ENCODE measurements around the gene CBFA2T2. TPM values are rescaled to one million over a fixed set of nuclear protein-coding genes. Genes with fewer than 3 reads are reported as not detected.

The CBFA2T2 gene
- total and polyA plus RNA-seq, 2 donors from 2014 or later, result 5.5 to 17.3 TPM

DNA sequence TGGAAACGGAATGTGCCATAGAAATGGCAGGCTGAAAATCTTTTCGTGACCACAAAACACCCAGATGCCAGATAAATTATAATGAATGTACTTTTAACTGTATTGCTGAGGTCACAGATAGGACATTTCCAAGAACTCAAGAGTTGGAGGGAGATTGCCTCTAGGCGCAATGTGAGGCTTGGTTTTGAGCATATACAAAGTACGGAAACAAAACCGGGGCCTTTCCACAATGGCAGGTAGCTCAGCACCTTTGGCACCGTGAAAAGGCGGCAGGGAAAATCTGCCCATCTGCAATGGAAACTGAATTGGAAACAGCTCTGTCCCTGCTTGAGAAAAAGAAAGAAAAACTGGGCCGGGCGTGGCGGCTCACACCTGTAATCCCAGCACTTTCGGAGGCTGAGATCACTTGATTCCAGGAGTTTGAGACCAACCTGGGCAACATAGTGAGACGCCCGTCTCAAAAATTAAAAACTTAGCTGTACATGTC, 161.7 kb downstream of the CBFA2T2 start:
- H3K27me3 ChIP-seq (ENCODE audit: control insufficient read depth, insufficient read depth, low read length), result no peaks in the 10 kb centered on the region
- DNase-seq, result no peak
- intact Hi-C loops (cut with DNase I), result loop anchor here (10.0 kb wide), 1 partner anchor 197 kb away; no protein-coding TSS in a partner anchor
- no peaks in the 10 kb centered on the region for H3K36me3 ChIP-seq (ENCODE audit: control insufficient read depth in 2 of 3, insufficient read depth in 3 of 3, low read length in 3 of 3)
- no peak overlapping the region for H3K27ac ChIP-seq (ENCODE audit: low read depth in 2 of 2, low read length in 2 of 2)
- no peak overlapping the region for H3K9ac ChIP-seq (ENCODE audit: low read length in 3 of 3)
- FAIRE-seq, result no peak
- H3K4me3 ChIP-seq (ENCODE audit: low read length in 3 of 3), result no peak overlapping the region
- no peaks in the 10 kb centered on the region for H3K9me3 ChIP-seq (ENCODE audit: control insufficient read depth in 2 of 3, insufficient read depth in 1 of 3, low read length in 3 of 3)
- TF ChIP-seq CTCF (IDR thresholded peaks at IDR 0.05; ENCODE audit: borderline replicate concordance, extremely low read depth, insufficient read depth), result no peak
- peaks cover 5 to 25% (median 20%) of the 10 kb centered on the region in 3 donors for H3K4me1 ChIP-seq (ENCODE audit: control insufficient read depth in 2 of 3, insufficient read depth in 2 of 3, low read depth in 1 of 3, low read length in 3 of 3)

DNA sequence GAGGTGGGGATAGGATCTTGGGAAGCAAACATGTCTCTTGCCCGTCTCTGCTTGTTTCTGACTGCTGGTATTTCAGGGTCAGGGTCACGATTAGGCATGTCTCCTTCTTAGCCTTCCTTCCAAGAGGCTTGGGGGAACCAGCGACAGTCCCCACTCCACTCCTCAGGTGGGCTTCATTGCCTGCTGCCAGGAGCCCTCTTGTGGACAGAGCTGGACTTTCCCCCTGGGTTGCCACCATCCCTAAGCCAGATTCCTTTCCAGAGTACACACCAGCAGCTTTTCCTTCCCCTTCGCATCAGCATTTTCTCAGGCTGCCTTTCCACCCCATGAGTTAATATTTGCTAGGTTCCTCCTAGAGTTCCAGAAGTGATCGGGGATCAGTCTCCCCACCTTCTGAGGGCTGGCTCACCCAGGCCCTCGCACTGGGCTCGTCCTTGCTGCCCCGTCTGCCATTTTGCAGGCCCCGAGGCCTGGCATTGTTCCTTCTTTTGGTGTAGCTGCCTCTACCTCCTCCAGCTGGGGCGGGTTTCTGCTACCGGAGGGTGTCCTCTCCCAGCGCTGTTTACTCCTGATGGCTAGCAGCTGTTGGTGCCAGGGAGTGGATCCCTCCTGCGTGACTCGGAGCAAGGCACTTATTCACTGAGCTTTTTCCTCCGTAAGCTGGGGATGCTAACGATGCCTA, 163.5 kb downstream of the CBFA2T2 start:
- Histone ChIP-seq H3K36me3 (ENCODE audit: control insufficient read depth in 2 of 3, insufficient read depth in 3 of 3, low read length in 3 of 3) (no peaks in the 10 kb centered on the region), H3K9ac (ENCODE audit: low read length in 3 of 3) (peak overlapping the region in 1 of 3 donors; percentile 67), H3K9me3 (ENCODE audit: control insufficient read depth in 2 of 3, insufficient read depth in 1 of 3, low read length in 3 of 3) (no peaks in the 10 kb centered on the region), H3K27ac (ENCODE audit: low read depth in 2 of 2, low read length in 2 of 2) (peak overlapping the region; percentile 57 to 62), H3K4me1 (ENCODE audit: control insufficient read depth in 2 of 3, insufficient read depth in 2 of 3, low read depth in 1 of 3, low read length in 3 of 3) (peaks cover 5 to 25% (median 16%) of the 10 kb centered on the region in 3 donors), H3K27me3 (ENCODE audit: control insufficient read depth, insufficient read depth, low read length) (no peaks in the 10 kb centered on the region), H3K4me3 (ENCODE audit: low read length in 3 of 3) (peak overlapping the region in 2 of 3 donors; percentile 39 to 48)
- TF ChIP-seq CTCF (IDR thresholded peaks at IDR 0.05; ENCODE audit: borderline replicate concordance, extremely low read depth, insufficient read depth), result peak; percentile 72
- DNase-seq, result peak; percentile 70 to 93 (median 89)
- intact Hi-C loops (cut with DNase I), result loop anchor here (10.0 kb wide), 1 partner anchor 199 kb away; no protein-coding TSS in a partner anchor
- FAIRE-seq, result no peak

DNA sequence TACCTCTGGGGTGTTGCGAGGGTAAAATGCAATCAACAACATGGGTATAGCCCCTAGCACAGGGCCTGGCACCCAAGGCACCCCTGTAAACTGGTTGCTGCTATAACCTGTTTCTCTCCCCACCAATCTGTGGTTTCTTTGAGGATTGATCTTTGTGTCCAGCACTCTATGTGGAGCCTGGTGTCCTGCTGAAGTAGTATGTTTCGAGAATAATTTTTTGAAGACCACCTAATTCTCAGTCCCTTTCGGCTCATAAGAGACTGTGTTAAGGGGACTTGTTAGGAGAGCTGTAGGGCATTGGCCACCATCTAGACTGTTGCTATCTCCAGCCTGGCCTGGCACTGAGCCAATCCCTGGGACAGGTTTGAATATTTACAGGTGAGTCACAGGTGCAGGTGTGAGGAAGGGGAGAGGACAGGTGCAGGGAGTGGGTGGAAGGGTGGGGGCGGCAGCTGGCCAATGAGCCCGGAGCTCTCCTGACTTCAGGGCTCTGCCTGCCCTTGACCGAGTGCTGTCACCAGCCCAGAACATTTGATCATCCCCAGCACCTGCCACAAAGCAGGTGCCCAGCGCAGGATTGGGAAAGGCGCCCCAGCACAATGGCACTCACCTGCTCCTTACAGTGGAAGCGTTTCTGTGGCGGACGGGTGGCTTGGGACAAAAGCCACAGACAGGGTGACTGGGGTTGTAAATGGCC, 164.2 kb downstream of the CBFA2T2 start:
- peak; percentile 58 to 95 (median 81) for DNase-seq
- intact Hi-C loops (cut with DNase I), result loop anchor here (10.0 kb wide), 1 partner anchor 199 kb away; no protein-coding TSS in a partner anchor

More for the DNA sequence above, 164.2 kb downstream of the CBFA2T2 start:
- no peak for FAIRE-seq
- H3K4me1 ChIP-seq (ENCODE audit: control insufficient read depth in 2 of 3, insufficient read depth in 2 of 3, low read depth in 1 of 3, low read length in 3 of 3), result peaks cover 5 to 20% (median 11%) of the 10 kb centered on the region in 3 donors
- peak overlapping the region; percentile 57 to 62 for H3K27ac ChIP-seq (ENCODE audit: low read depth in 2 of 2, low read length in 2 of 2)
- no peaks in the 10 kb centered on the region for H3K27me3 ChIP-seq (ENCODE audit: control insufficient read depth, insufficient read depth, low read length)
- TF ChIP-seq CTCF (IDR thresholded peaks at IDR 0.05; ENCODE audit: borderline replicate concordance, extremely low read depth, insufficient read depth), result no peak
- peak overlapping the region in 1 of 3 donors; percentile 67 for H3K9ac ChIP-seq (ENCODE audit: low read length in 3 of 3)
- H3K4me3 ChIP-seq (ENCODE audit: low read length in 3 of 3), result peak overlapping the region in 2 of 3 donors; percentile 39 to 48
- H3K36me3 ChIP-seq (ENCODE audit: control insufficient read depth in 2 of 3, insufficient read depth in 3 of 3, low read length in 3 of 3), result no peaks in the 10 kb centered on the region
- H3K9me3 ChIP-seq (ENCODE audit: control insufficient read depth in 2 of 3, insufficient read depth in 1 of 3, low read length in 3 of 3), result no peaks in the 10 kb centered on the region

All from kidney (tissue), 14 donors.